Measurements from ENCODE around the gene TERT. TPM values are rescaled to one million over a fixed set of nuclear protein-coding genes. Genes with fewer than 3 reads are reported as not detected.

The TERT gene
- total RNA-seq, 1 experiment from 2014 or later, result 6.1 TPM

- no peaks in the 10 kb centered on the region for H3K36me3 Mint-ChIP-seq (ENCODE audit: insufficient read depth, unreplicated experiment)
- no peak overlapping the region for H3K27ac Mint-ChIP-seq (ENCODE audit: unreplicated experiment)
- no TSS peak for BruUV-seq (replicated peaks)
- no peak overlapping the region for H3K4me3 ChIP-seq (ENCODE audit: low read depth, low read length)
- H3K27me3 Mint-ChIP-seq (ENCODE audit: insufficient read depth, unreplicated experiment), result no peaks in the 10 kb centered on the region
- no peak for DNase-seq
- no peaks in the 10 kb centered on the region for H3K9me3 Mint-ChIP-seq (ENCODE audit: unreplicated experiment)
- POLR2A ChIA-PET, result no interaction called here
- CTCF ChIA-PET, result no interaction called here
- H3K4me1 Mint-ChIP-seq (ENCODE audit: low read depth, unreplicated experiment), result no peaks in the 10 kb centered on the region
- no peaks in the 10 kb centered on the region for H3K36me3 ChIP-seq (ENCODE audit: control insufficient read depth, insufficient read depth, low read length)
- intact Hi-C loops (cut with micrococcal nuclease; ENCODE audit: unreplicated experiment), result no loop called here
- no peaks in the 10 kb centered on the region for H3K9me3 ChIP-seq
- no peak overlapping the region for H3K4me3 Mint-ChIP-seq (ENCODE audit: unreplicated experiment)
- no peaks in the 10 kb centered on the region for H3K27me3 ChIP-seq (replicated peaks; ENCODE audit: control insufficient read depth, insufficient read depth, low read length)
- H3K4me1 ChIP-seq, result no peaks in the 10 kb centered on the region
- no peak for TF ChIP-seq CTCF (IDR thresholded peaks at IDR 0.05; ENCODE audit: insufficient read depth in 1 of 2, low read depth in 1 of 2, low read length in 1 of 2, severe bottlenecking in 1 of 2, unreplicated experiment in 1 of 2)
These were observed 82.0 kb downstream of the TERT start for GRCh38 chr5:1212881-1213280.

- no peak for TF ChIP-seq CTCF (IDR thresholded peaks at IDR 0.05; ENCODE audit: insufficient read depth in 1 of 2, low read depth in 1 of 2, low read length in 1 of 2, severe bottlenecking in 1 of 2, unreplicated experiment in 1 of 2)
- intact Hi-C loops (cut with micrococcal nuclease; ENCODE audit: unreplicated experiment), result no loop called here
- Mint-ChIP-seq H3K36me3 (ENCODE audit: insufficient read depth, unreplicated experiment) (no peaks in the 10 kb centered on the region), H3K27me3 (ENCODE audit: insufficient read depth, unreplicated experiment) (no peaks in the 10 kb centered on the region), H3K4me1 (ENCODE audit: low read depth, unreplicated experiment) (no peaks in the 10 kb centered on the region), H3K27ac (ENCODE audit: unreplicated experiment) (no peak overlapping the region), H3K9me3 (ENCODE audit: unreplicated experiment) (no peaks in the 10 kb centered on the region), H3K4me3 (ENCODE audit: unreplicated experiment) (no peak overlapping the region)
- CTCF ChIA-PET, result no interaction called here
- no TSS peak for BruUV-seq (replicated peaks)
- Histone ChIP-seq H3K4me3 (ENCODE audit: low read depth, low read length) (no peak overlapping the region), H3K9me3 (no peaks in the 10 kb centered on the region), H3K4me1 (no peaks in the 10 kb centered on the region), H3K36me3 (ENCODE audit: control insufficient read depth, insufficient read depth, low read length) (no peaks in the 10 kb centered on the region), H3K27me3 (replicated peaks; ENCODE audit: control insufficient read depth, insufficient read depth, low read length) (no peaks in the 10 kb centered on the region)
- POLR2A ChIA-PET, result no interaction called here
- DNase-seq, result no peak
These were observed 82.6 kb downstream of the TERT start for GRCh38 chr5:1212271-1212670.

GRCh38 chr5:1211701-1212100, 83.2 kb downstream of the TERT start:
- H3K4me3 ChIP-seq (ENCODE audit: low read depth, low read length), result no peak overlapping the region
- Mint-ChIP-seq H3K9me3 (ENCODE audit: unreplicated experiment) (no peaks in the 10 kb centered on the region), H3K27ac (ENCODE audit: unreplicated experiment) (no peak overlapping the region), H3K4me1 (ENCODE audit: low read depth, unreplicated experiment) (no peaks in the 10 kb centered on the region), H3K27me3 (ENCODE audit: insufficient read depth, unreplicated experiment) (no peaks in the 10 kb centered on the region), H3K4me3 (ENCODE audit: unreplicated experiment) (no peak overlapping the region), H3K36me3 (ENCODE audit: insufficient read depth, unreplicated experiment) (no peaks in the 10 kb centered on the region)
- no TSS peak for BruUV-seq (replicated peaks)
- DNase-seq, result no peak
- ChIA-PET POLR2A (no interaction called here), CTCF (no interaction called here)
- no peaks in the 10 kb centered on the region for H3K4me1 ChIP-seq
- H3K27me3 ChIP-seq (replicated peaks; ENCODE audit: control insufficient read depth, insufficient read depth, low read length), result no peaks in the 10 kb centered on the region
- no peak for TF ChIP-seq CTCF (IDR thresholded peaks at IDR 0.05; ENCODE audit: insufficient read depth in 1 of 2, low read depth in 1 of 2, low read length in 1 of 2, severe bottlenecking in 1 of 2, unreplicated experiment in 1 of 2)
- H3K36me3 ChIP-seq (ENCODE audit: control insufficient read depth, insufficient read depth, low read length), result no peaks in the 10 kb centered on the region
- intact Hi-C loops (cut with micrococcal nuclease; ENCODE audit: unreplicated experiment), result no loop called here
- H3K9me3 ChIP-seq, result no peaks in the 10 kb centered on the region

All from Caco-2 (cell line).